K562 (cell line): ENCODE results near the gene MMP27.

ENCODE experiments used
- AFF4 ChIP-seq: sonication (generic); formaldehyde crosslinking; IDR thresholded peaks from 2 replicates; pipeline ENCODE4 v1.8.0; 2023; ENCODE audit warnings: mild to moderate bottlenecking, missing genetic modification reagents
- BRF2 ChIP-seq: IDR thresholded peaks from 3 replicates; pipeline ENCODE4 v1.6.1; 2011; ENCODE audit warnings: borderline replicate concordance, mild to moderate bottlenecking; ENCODE audit not compliant: insufficient read length, insufficient read depth
- CTCF ChIP-seq, 3 experiments: IDR thresholded peaks in 2 of 3; conservative IDR thresholded peaks in 1 of 3; 2 replicates each; pipeline ENCODE4 v1.5.1; 2011 to 2012; ENCODE audit warnings: low read length in 3 of 3, mild to moderate bottlenecking in 3 of 3, control low read depth in 2 of 3, improper control_type of control experiment in 1 of 3, inconsistent platforms in 1 of 3, low read depth in 1 of 3, mixed read lengths in 1 of 3, moderate library complexity in 1 of 3; ENCODE audit not compliant: insufficient read depth in 2 of 3
- GABPA ChIP-seq: fragments of 200-800 bp; sonication (Bioruptor generic); conservative IDR thresholded peaks from 2 replicates; pipeline ENCODE4 v1.6.1; 2016; ENCODE audit warnings: low read depth, missing genetic modification characterization, missing compliant biosample characterization
- HLTF ChIP-seq: fragments of 450-650 bp; IDR thresholded peaks from 2 replicates; pipeline ENCODE4 v1.6.1; 2016
- ZNF143 ChIP-seq: sonication (generic); formaldehyde crosslinking; IDR thresholded peaks from 2 replicates; pipeline ENCODE4 v1.9.0; 2022; ENCODE audit warnings: mild to moderate bottlenecking, missing genetic modification reagents
- ZNF184 ChIP-seq: sonication (generic); formaldehyde crosslinking; IDR thresholded peaks from 2 replicates; pipeline ENCODE4 v1.5.0; 2020; ENCODE audit warnings: missing genetic modification reagents
- ZNF436 ChIP-seq: fragments of 250-450, 450-650 bp; sonication (Bioruptor Pico); formaldehyde crosslinking; IDR thresholded peaks from 2 replicates; pipeline ENCODE4 v1.7.0; 2020; ENCODE audit warnings: mild to moderate bottlenecking
- ZNF583 ChIP-seq: fragments of 250-450 bp; sonication (Bioruptor Pico); IDR thresholded peaks from 2 replicates; pipeline ENCODE4 v1.4.0; 2020

GRCh38 chr11:102678022-102678421, 27.5 kb downstream of the MMP27 start:
- TF ChIP-seq CTCF (IDR thresholded peaks at IDR 0.05 in 2 of 3, conservative IDR thresholded peaks at IDR 0.05 in 1 of 3; ENCODE audit: insufficient read depth in 2 of 3, low read depth in 1 of 3, low read length in 3 of 3) (no peak), ZNF143 (CRISPR knock-in tag) (no peak), BRF2 (no peak), HLTF (no peak), ZNF436 (CRISPR knock-in tag) (no peak), ZNF184 (CRISPR knock-in tag) (no peak), AFF4 (CRISPR knock-in tag) (no peak), GABPA (tag) (no peak), ZNF583 (CRISPR knock-in tag) (no peak)
